Neural progenitor cell (in vitro differentiated cells): Measurements from ENCODE around the gene PRR12. TPM values are rescaled to one million over a fixed set of nuclear protein-coding genes. Genes with fewer than 3 reads are reported as not detected.

Source experiments
- DNase-seq: peaks from one replicate; pipeline ENCODE4 v3.0.0-alpha.2; 2016; ENCODE audit warnings: low spot score
- H2AFZ ChIP-seq: fragments of 200-600 bp; sonication (generic); replicated peaks from 2 replicates; pipeline ENCODE4 v1.6.1; 2016; ENCODE audit warnings: antibody characterized with exemption
- H3F3A ChIP-seq: fragments of 200-600 bp; sonication (generic); 2 replicates; pipeline ENCODE4 v1.6.1; 2016; ENCODE audit warnings: antibody characterized with exemption, low read depth
- H3K27ac ChIP-seq: fragments of 200-600 bp; sonication (generic); 2 replicates; pipeline ENCODE4 v1.5.1; 2016; ENCODE audit warnings: mild to moderate bottlenecking
- H3K27me3 ChIP-seq: fragments of 200-600 bp; sonication (generic); 2 replicates; pipeline ENCODE4 v1.6.1; 2016; ENCODE audit warnings: mild to moderate bottlenecking, moderate library complexity
- H3K36me3 ChIP-seq: fragments of 200-600 bp; sonication (generic); 2 replicates; pipeline ENCODE4 v1.5.1; 2016
- H3K4me1 ChIP-seq: fragments of 200-600 bp; sonication (generic); 2 replicates; pipeline ENCODE4 v1.6.1; 2016; ENCODE audit warnings: mixed run types
- H3K4me2 ChIP-seq: fragments of 200-600 bp; sonication (generic); 2 replicates; pipeline ENCODE4 v1.6.1; 2016
- H3K4me3 ChIP-seq: fragments of 200-600 bp; sonication (generic); 2 replicates; pipeline ENCODE4 v1.5.1; 2016
- H3K79me2 ChIP-seq: fragments of 200-600 bp; sonication (generic); 2 replicates; pipeline ENCODE4 v1.6.1; 2016; ENCODE audit warnings: low read depth
- H3K9ac ChIP-seq: fragments of 200-600 bp; sonication (generic); 2 replicates; pipeline ENCODE4 v1.6.1; 2016
- H3K9me3 ChIP-seq: fragments of 200-600 bp; sonication (generic); 2 replicates; pipeline ENCODE4 v1.5.1; 2016; ENCODE audit warnings: low read depth
- H4K20me1 ChIP-seq: fragments of 200-600 bp; sonication (generic); 2 replicates; pipeline ENCODE4 v1.6.1; 2016; ENCODE audit warnings: low read depth
- H3K27ac Mint-ChIP-seq: 3 replicates; pipeline ENCODE4 v1.8.0; 2021; ENCODE audit warnings: mixed read lengths
- H3K27me3 Mint-ChIP-seq: 2 replicates; pipeline ENCODE4 v1.8.0; 2022; ENCODE audit warnings: low read depth, mild to moderate bottlenecking, inconsistent platforms, moderate library complexity, mixed read lengths; ENCODE audit not compliant: insufficient read depth
- H3K36me3 Mint-ChIP-seq: 3 replicates; pipeline ENCODE4 v1.8.0; 2021; ENCODE audit warnings: mixed read lengths
- H3K4me1 Mint-ChIP-seq: 3 replicates; pipeline ENCODE4 v1.8.0; 2021; ENCODE audit warnings: mixed read lengths
- H3K4me3 Mint-ChIP-seq: 3 replicates; pipeline ENCODE4 v1.8.0; 2021; ENCODE audit warnings: mild to moderate bottlenecking, moderate library complexity, mixed read lengths
- H3K9me3 Mint-ChIP-seq: 3 replicates; pipeline ENCODE4 v1.8.0; 2020; ENCODE audit warnings: mixed read lengths
- EZH2 ChIP-seq: fragments of 200-600 bp; sonication (generic); IDR thresholded peaks from 2 replicates; pipeline ENCODE4 v1.6.1; 2017; ENCODE audit warnings: antibody characterized with exemption, mild to moderate bottlenecking, moderate library complexity
- EZH2phosphoT487 ChIP-seq: fragments of 200-600 bp; sonication (generic); IDR thresholded peaks from 2 replicates; pipeline ENCODE4 v1.6.1; 2017; ENCODE audit warnings: antibody characterized with exemption
- total RNA-seq: library from RNA; depleted of rRNA; stranded (reverse); fragments of >200 nt; gene quantifications from 2 replicates; pipeline ENCODE4 v1.2.3, GENCODE V29; 2015; ENCODE audit warnings: low replicate concordance
- TF ChIP-seq, protein P1 (sequence below): fragments of 200-600 bp; sonication (generic); IDR thresholded peaks from 2 replicates; pipeline ENCODE4 v1.5.1; 2017; ENCODE audit warnings: antibody characterized with exemption, mild to moderate bottlenecking

Gene PRR12
- total RNA-seq, 1 donor from 2014 or later: 3.2 TPM

DNA sequence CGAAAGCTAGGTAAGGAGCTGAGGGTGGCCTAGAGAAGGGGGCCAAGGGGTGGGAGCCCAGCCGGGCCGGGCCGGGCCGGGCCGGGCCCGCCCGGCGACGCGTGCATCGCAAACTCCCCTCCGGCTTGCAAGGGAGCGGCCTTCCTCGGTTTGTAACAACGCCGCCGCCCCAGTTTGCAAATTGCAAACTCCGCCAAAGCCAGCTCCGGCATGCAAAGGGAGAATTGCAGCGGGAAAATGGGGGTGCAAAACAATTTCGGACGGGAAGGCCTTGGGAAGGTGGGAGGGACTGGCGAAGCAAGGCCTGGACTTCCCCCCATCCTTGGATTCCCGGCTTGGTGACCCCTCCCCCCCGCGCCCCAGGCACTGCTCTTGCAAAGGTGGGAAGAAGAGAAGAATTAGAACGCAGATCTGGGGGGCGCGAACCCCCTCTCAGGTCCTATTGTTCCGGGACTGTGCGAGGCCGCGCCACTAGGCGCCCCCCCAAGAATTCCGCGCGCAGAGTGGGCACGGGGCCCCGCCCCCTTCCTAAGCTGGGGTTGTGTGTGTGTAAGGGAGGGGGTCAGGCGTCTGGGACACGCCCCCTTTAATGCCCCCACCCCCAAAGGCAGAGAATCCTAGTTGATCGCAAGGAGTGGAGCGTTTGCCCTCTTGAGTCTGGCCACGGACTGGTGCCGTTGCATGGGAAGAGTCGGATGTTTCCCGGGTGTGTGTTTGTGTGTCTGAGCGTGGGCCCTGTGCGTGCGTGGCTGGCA is 926 bp downstream of the PRR12 start:
- H3K4me2 ChIP-seq: peak overlapping the region; percentile 98
- peaks cover 43% of the 10 kb centered on the region for H3F3A ChIP-seq
- peaks cover 53% of the 10 kb centered on the region for H3K79me2 ChIP-seq
- peaks cover 19% of the 10 kb centered on the region for H3K4me1 Mint-ChIP-seq
- no peaks in the 10 kb centered on the region for H3K36me3 ChIP-seq
- H3K27ac ChIP-seq: peak overlapping the region; percentile 86
- peak overlapping the region; percentile 68 for H3K9ac ChIP-seq
- H3K9me3 ChIP-seq: no peaks in the 10 kb centered on the region
- H2AFZ ChIP-seq: no peak overlapping the region
- peak overlapping the region; percentile 90 for H3K4me3 Mint-ChIP-seq
- peaks cover 5% of the 10 kb centered on the region for H3K36me3 Mint-ChIP-seq
- DNase-seq: peak; percentile 71
- no peaks in the 10 kb centered on the region for H3K27me3 ChIP-seq
- H3K27me3 Mint-ChIP-seq: peaks cover 7% of the 10 kb centered on the region
- no peaks in the 10 kb centered on the region for H3K9me3 Mint-ChIP-seq
- peak overlapping the region; percentile 87 for H3K4me3 ChIP-seq
- H3K27ac Mint-ChIP-seq: no peak overlapping the region
- no peak for TF ChIP-seq EZH2phosphoT487
- no peak for TF ChIP-seq EZH2
- TF ChIP-seq, protein P1, sequence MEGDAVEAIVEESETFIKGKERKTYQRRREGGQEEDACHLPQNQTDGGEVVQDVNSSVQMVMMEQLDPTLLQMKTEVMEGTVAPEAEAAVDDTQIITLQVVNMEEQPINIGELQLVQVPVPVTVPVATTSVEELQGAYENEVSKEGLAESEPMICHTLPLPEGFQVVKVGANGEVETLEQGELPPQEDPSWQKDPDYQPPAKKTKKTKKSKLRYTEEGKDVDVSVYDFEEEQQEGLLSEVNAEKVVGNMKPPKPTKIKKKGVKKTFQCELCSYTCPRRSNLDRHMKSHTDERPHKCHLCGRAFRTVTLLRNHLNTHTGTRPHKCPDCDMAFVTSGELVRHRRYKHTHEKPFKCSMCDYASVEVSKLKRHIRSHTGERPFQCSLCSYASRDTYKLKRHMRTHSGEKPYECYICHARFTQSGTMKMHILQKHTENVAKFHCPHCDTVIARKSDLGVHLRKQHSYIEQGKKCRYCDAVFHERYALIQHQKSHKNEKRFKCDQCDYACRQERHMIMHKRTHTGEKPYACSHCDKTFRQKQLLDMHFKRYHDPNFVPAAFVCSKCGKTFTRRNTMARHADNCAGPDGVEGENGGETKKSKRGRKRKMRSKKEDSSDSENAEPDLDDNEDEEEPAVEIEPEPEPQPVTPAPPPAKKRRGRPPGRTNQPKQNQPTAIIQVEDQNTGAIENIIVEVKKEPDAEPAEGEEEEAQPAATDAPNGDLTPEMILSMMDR: no peak
- H3K4me1 ChIP-seq: peaks cover 6% of the 10 kb centered on the region
- peaks cover 44% of the 10 kb centered on the region for H4K20me1 ChIP-seq

- peak overlapping the region; percentile 90 for H3K4me3 Mint-ChIP-seq
- Histone ChIP-seq H3K4me3 (peak overlapping the region; percentile 87), H3K4me2 (peak overlapping the region; percentile 98), H3K36me3 (no peaks in the 10 kb centered on the region), H2AFZ (no peak overlapping the region), H3K4me1 (peaks cover 6% of the 10 kb centered on the region), H3K27me3 (no peaks in the 10 kb centered on the region), H3K27ac (no peak overlapping the region), H3F3A (peaks cover 43% of the 10 kb centered on the region), H3K9ac (peak overlapping the region; percentile 68), H3K79me2 (peaks cover 61% of the 10 kb centered on the region), H4K20me1 (peaks cover 49% of the 10 kb centered on the region), H3K9me3 (no peaks in the 10 kb centered on the region)
- peak overlapping the region; percentile 29 for H3K27ac Mint-ChIP-seq
- DNase-seq: peak; percentile 67
- no peaks in the 10 kb centered on the region for H3K9me3 Mint-ChIP-seq
- H3K36me3 Mint-ChIP-seq: peaks cover 5% of the 10 kb centered on the region
- H3K27me3 Mint-ChIP-seq: peaks cover 7% of the 10 kb centered on the region
- no peak for TF ChIP-seq EZH2
- TF ChIP-seq, protein P1: no peak
- no peak for TF ChIP-seq EZH2phosphoT487
- H3K4me1 Mint-ChIP-seq: peaks cover 19% of the 10 kb centered on the region
These were observed 1.7 kb downstream of the PRR12 start for GRCh38 chr19:49592486-49593232.

DNA sequence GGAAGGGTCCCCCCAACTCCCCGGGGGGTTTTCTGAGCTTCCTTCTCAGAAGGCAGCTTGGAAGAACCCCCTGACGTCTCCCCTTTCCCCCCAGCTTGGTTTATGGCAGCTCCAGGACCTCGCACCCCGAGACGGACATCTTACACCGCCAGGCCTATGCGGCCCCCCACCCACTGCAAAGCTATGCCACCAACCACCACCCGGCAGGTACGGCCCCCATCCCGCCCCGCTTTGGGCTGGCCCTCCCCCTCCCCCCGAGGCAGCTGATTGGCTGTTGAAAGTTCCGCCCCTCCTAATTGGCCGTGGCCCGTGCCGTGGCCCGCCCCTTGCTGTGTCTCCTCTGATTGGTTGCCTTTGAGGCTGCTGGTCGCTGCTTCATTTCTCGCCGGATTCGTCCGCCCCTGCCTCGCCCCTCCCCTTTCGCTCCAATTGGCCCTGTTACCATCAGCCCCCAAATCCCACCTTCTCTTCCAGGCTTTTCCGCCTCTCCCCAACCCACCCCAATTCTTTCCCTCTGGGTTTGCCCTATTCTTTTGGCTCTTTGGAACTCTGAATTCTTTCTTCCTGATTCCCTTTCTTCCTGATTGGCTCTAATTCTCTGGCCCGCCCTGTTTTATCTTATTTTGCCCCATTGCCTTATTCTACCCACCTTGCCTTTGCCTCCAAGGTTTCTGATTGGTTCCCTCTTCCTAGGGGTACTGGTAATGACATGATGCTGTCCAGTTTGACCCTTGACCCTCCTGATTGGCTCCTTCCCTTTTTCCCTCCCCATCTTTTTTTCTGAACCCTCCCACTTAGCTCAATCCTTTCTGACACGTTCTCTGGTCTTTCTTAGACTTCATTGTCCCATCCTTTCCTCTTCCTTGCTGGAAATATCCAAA is 2.5 kb downstream of the PRR12 start:
- TF ChIP-seq, protein P1: no peak
- TF ChIP-seq EZH2: no peak
- TF ChIP-seq EZH2phosphoT487: no peak
- Mint-ChIP-seq H3K27me3 (peaks cover 2% of the 10 kb centered on the region), H3K4me1 (peaks cover 19% of the 10 kb centered on the region)

More for the DNA sequence above, 2.5 kb downstream of the PRR12 start:
- H3K9ac ChIP-seq: no peak overlapping the region
- H3K27me3 ChIP-seq: no peaks in the 10 kb centered on the region
- Mint-ChIP-seq H3K4me3 (peak overlapping the region; percentile 90), H3K9me3 (no peaks in the 10 kb centered on the region), H3K36me3 (peaks cover 8% of the 10 kb centered on the region), H3K27ac (peak overlapping the region; percentile 2)
- no peaks in the 10 kb centered on the region for H3K9me3 ChIP-seq
- peaks cover 56% of the 10 kb centered on the region for H4K20me1 ChIP-seq
- peaks cover 68% of the 10 kb centered on the region for H3K79me2 ChIP-seq
- peak overlapping the region; percentile 87 for H3K4me3 ChIP-seq
- H3K36me3 ChIP-seq: no peaks in the 10 kb centered on the region
- no peak overlapping the region for H2AFZ ChIP-seq
- peak overlapping the region; percentile 98 for H3K4me2 ChIP-seq
- H3K27ac ChIP-seq: no peak overlapping the region
- DNase-seq: peak; percentile 97
- H3F3A ChIP-seq: peaks cover 43% of the 10 kb centered on the region
- peaks cover 6% of the 10 kb centered on the region for H3K4me1 ChIP-seq
